NCI-H2196 treated with DMSO at 0.1 percent for 48 hours (cell line): Measurements from ENCODE around the gene CAP2.
"Not testable (repeated sequence)": the region's sequence is repeated elsewhere in the genome, so short reads cannot be mapped to it uniquely, and the experiment has no call there.

Source experiments
- DNase-seq: peaks from one replicate; lab custom pipeline; 2025; ENCODE audit not compliant: unreplicated experiment; lab: John Stamatoyannopoulos, UW

Gene CAP2

GRCh38 chr6:17431581-17431980 is 38.2 kb downstream of the CAP2 start:
- no peak for DNase-seq

GRCh38 chr6:17432356-17432755 is 39.0 kb downstream of the CAP2 start:
- no peak for DNase-seq

GRCh38 chr6:17439243-17439993 is 46.0 kb downstream of the CAP2 start:
- DNase-seq: no peak

- not testable (repeated sequence) for DNase-seq
These were observed 47.4 kb downstream of the CAP2 start for GRCh38 chr6:17440811-17441210.

- DNase-seq: no peak
These were observed 48.8 kb downstream of the CAP2 start for GRCh38 chr6:17442196-17442595.

- no peak for DNase-seq
These were observed 53.3 kb downstream of the CAP2 start for GRCh38 chr6:17446713-17447112.

GRCh38 chr6:17448165-17448564 is 54.8 kb downstream of the CAP2 start:
- no peak for DNase-seq

GRCh38 chr6:17450397-17450796 is 57.0 kb downstream of the CAP2 start:
- DNase-seq: no peak

- no peak for DNase-seq
These were observed 57.4 kb downstream of the CAP2 start for GRCh38 chr6:17450832-17451231.

- no peak for DNase-seq
These were observed 58.7 kb downstream of the CAP2 start for GRCh38 chr6:17452096-17452495.

- no peak for DNase-seq
These were observed 61.1 kb downstream of the CAP2 start for GRCh38 chr6:17454316-17455005.

GRCh38 chr6:17455919-17456318 is 62.5 kb downstream of the CAP2 start:
- DNase-seq: no peak

GRCh38 chr6:17456711-17457110 is 63.3 kb downstream of the CAP2 start:
- no peak for DNase-seq

- no peak for DNase-seq
These were observed 64.0 kb downstream of the CAP2 start for GRCh38 chr6:17457405-17457804.

- DNase-seq: no peak
These were observed 64.6 kb downstream of the CAP2 start for GRCh38 chr6:17457956-17458355.

- DNase-seq: no peak
These were observed 65.6 kb downstream of the CAP2 start for GRCh38 chr6:17458966-17459365.

- no peak for DNase-seq
These were observed 67.5 kb downstream of the CAP2 start for GRCh38 chr6:17460862-17461261.

GRCh38 chr6:17466147-17466546 is 72.8 kb downstream of the CAP2 start:
- DNase-seq: no peak

GRCh38 chr6:17466707-17467106 is 73.3 kb downstream of the CAP2 start:
- no peak for DNase-seq

- no peak for DNase-seq
These were observed 75.8 kb downstream of the CAP2 start for GRCh38 chr6:17469006-17469832.

GRCh38 chr6:17470202-17470937 is 77.0 kb downstream of the CAP2 start:
- DNase-seq: no peak
